Neural cell (in vitro differentiated cells): Measurements from ENCODE around the gene TEKT2.

Experiments used
- EZH2 ChIP-seq: fragments of 200-600, 300-800 bp; shearing (Covaris generic), sonication (generic); IDR thresholded peaks from 2 replicates; pipeline ENCODE4 v1.6.1; 2014; ENCODE audit warnings: antibody characterized with exemption, low read length, borderline replicate concordance, mild to moderate bottlenecking; ENCODE audit not compliant: insufficient read depth, poor library complexity, severe bottlenecking
- MXI1 ChIP-seq: fragments of 450-650 bp; conservative IDR thresholded peaks from 2 replicates; pipeline ENCODE4 v1.6.1; 2014; ENCODE audit warnings: antibody characterized with exemption, mild to moderate bottlenecking; ENCODE audit not compliant: poor library complexity, severe bottlenecking
- RAD21 ChIP-seq: fragments of 450-650 bp; conservative IDR thresholded peaks from 2 replicates; pipeline ENCODE4 v1.6.1; 2014; ENCODE audit warnings: antibody characterized with exemption, mild to moderate bottlenecking, moderate library complexity
- SMC3 ChIP-seq: fragments of 450-650 bp; conservative IDR thresholded peaks from 2 replicates; pipeline ENCODE4 v1.6.1; 2014; ENCODE audit warnings: antibody characterized with exemption, mild to moderate bottlenecking, moderate library complexity; ENCODE audit not compliant: poor library complexity
- TF ChIP-seq, protein P1 (sequence below): fragments of 450-650 bp; IDR thresholded peaks from 2 replicates; pipeline ENCODE4 v1.5.1; 2014; ENCODE audit warnings: antibody characterized with exemption, mild to moderate bottlenecking, moderate library complexity; ENCODE audit not compliant: poor library complexity, severe bottlenecking

DNA sequence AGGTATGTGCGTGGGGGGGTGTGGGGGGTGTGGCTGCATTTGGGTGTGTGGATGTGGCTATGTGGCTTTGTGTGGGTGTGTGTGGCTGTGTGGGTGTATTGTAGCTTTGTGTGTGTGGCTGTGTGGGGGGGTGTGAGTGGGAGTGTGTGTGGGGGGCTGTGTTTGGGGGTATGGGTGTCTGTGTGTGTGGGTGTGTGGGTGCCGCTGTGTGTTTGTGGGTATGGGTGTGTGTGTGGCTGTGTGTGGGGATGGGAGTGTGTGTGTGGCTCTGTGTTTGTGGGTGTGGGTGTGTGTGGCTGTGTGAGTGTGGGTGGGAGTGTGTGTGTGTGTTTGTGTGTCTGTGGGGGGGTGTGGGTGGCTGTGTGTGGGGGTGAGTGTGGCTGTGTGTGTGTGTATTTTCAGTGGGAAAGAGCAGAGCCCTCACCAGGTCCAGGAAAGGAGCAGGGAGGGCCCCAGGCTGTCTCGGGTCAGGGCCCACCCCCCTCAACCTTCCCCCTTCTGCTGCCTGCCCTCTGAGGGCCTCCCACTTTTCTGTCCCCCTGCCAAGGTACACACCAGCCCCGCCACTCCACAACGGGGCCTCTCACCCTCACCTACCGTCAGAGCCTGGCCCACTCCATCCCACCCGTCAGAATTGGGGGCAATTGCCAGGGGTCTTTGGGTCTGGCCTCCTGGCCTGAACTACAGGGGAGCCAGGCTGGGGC, 43.1 kb downstream of the TEKT2 start:
- TF ChIP-seq, protein P1, sequence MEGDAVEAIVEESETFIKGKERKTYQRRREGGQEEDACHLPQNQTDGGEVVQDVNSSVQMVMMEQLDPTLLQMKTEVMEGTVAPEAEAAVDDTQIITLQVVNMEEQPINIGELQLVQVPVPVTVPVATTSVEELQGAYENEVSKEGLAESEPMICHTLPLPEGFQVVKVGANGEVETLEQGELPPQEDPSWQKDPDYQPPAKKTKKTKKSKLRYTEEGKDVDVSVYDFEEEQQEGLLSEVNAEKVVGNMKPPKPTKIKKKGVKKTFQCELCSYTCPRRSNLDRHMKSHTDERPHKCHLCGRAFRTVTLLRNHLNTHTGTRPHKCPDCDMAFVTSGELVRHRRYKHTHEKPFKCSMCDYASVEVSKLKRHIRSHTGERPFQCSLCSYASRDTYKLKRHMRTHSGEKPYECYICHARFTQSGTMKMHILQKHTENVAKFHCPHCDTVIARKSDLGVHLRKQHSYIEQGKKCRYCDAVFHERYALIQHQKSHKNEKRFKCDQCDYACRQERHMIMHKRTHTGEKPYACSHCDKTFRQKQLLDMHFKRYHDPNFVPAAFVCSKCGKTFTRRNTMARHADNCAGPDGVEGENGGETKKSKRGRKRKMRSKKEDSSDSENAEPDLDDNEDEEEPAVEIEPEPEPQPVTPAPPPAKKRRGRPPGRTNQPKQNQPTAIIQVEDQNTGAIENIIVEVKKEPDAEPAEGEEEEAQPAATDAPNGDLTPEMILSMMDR, result no peak
- TF ChIP-seq SMC3, result no peak
- TF ChIP-seq MXI1, result no peak
- TF ChIP-seq EZH2, result no peak
- TF ChIP-seq RAD21, result no peak
